Measurements from ENCODE around the gene PARVB.

The PARVB gene, protein sequence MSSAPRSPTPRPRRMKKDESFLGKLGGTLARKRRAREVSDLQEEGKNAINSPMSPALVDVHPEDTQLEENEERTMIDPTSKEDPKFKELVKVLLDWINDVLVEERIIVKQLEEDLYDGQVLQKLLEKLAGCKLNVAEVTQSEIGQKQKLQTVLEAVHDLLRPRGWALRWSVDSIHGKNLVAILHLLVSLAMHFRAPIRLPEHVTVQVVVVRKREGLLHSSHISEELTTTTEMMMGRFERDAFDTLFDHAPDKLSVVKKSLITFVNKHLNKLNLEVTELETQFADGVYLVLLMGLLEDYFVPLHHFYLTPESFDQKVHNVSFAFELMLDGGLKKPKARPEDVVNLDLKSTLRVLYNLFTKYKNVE

GRCh38 chr22:44024288-44024921 is at the start of gene PARVB:
Gene PARVB (plus strand): TSS chr22:44024302. CDS start chr22:44024340, 38 bp downstream.
- H3K27me3 ChIP-seq (ENCODE audit: insufficient read depth, low read length): no peaks in the 10 kb centered on the region
- peak within 1 kb of the TSS; percentile 86 for H3K27ac ChIP-seq (ENCODE audit: low read depth, low read length, poor library complexity, severe bottlenecking)
- H3K4me3 ChIP-seq (ENCODE audit: low read depth, low read length, poor library complexity, severe bottlenecking): peak within 1 kb of the TSS; percentile 64
- TF ChIP-seq, protein P1, sequence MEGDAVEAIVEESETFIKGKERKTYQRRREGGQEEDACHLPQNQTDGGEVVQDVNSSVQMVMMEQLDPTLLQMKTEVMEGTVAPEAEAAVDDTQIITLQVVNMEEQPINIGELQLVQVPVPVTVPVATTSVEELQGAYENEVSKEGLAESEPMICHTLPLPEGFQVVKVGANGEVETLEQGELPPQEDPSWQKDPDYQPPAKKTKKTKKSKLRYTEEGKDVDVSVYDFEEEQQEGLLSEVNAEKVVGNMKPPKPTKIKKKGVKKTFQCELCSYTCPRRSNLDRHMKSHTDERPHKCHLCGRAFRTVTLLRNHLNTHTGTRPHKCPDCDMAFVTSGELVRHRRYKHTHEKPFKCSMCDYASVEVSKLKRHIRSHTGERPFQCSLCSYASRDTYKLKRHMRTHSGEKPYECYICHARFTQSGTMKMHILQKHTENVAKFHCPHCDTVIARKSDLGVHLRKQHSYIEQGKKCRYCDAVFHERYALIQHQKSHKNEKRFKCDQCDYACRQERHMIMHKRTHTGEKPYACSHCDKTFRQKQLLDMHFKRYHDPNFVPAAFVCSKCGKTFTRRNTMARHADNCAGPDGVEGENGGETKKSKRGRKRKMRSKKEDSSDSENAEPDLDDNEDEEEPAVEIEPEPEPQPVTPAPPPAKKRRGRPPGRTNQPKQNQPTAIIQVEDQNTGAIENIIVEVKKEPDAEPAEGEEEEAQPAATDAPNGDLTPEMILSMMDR (IDR thresholded peaks at IDR 0.05; ENCODE audit: low read length): no peak
- TF ChIP-seq EZH2 (IDR thresholded peaks at IDR 0.05; ENCODE audit: borderline replicate concordance, low read length): no peak
- H3K36me3 ChIP-seq (ENCODE audit: insufficient read depth, low read length): no peaks in the 10 kb centered on the region
- no peaks in the 10 kb centered on the region for H3F3A ChIP-seq (ENCODE audit: insufficient read depth, low read length)
- peaks cover 62% of the 10 kb centered on the region for H3K4me1 ChIP-seq (ENCODE audit: insufficient read depth, low read length, severe bottlenecking)
- H3K9me2 ChIP-seq (ENCODE audit: low read depth, low read length): no peaks in the 10 kb centered on the region
- peak within 1 kb of the TSS; percentile 73 for H3K4me2 ChIP-seq (ENCODE audit: low read length)
- H4K20me1 ChIP-seq (ENCODE audit: insufficient read depth, low read length): no peaks in the 10 kb centered on the region
- H2AFZ ChIP-seq (ENCODE audit: low read length): no peak within 1 kb of the TSS
- peak within 1 kb of the TSS; percentile 84 for H3K9ac ChIP-seq (ENCODE audit: low read length)
- peaks cover 19% of the 10 kb centered on the region for H3K79me2 ChIP-seq (ENCODE audit: insufficient read depth, low read length)
- no peaks in the 10 kb centered on the region for H3K9me3 ChIP-seq (ENCODE audit: low read length)

DNA sequence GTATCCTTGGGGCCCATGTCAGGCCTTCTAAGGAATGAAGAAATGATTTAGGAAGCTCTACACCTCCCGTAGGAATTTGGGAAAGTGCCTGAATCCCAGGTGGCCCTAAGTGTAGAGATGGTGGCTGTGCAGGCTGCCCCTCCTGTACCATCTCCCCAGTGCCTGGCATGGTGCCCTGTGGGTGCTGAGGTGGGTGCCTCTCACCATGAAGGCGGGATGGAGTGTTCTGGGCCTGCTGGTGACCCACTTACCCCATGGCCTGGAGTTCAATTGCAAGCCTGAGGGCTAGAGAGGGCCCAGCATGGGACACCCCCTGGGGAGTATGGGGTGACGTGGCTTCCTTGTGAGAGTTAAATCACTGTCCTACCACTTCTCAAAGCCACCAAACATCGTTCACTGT is 49.1 kb upstream of the PARVB start:
- no peak overlapping the region for H2AFZ ChIP-seq (ENCODE audit: low read length)
- TF ChIP-seq EZH2 (IDR thresholded peaks at IDR 0.05; ENCODE audit: borderline replicate concordance, low read length): no peak
- TF ChIP-seq, protein P1 (IDR thresholded peaks at IDR 0.05; ENCODE audit: low read length): no peak
- H3K9me2 ChIP-seq (ENCODE audit: low read depth, low read length): no peaks in the 10 kb centered on the region
- no peaks in the 10 kb centered on the region for H3K4me1 ChIP-seq (ENCODE audit: insufficient read depth, low read length, severe bottlenecking)
- no peak overlapping the region for H3K4me3 ChIP-seq (ENCODE audit: low read depth, low read length, poor library complexity, severe bottlenecking)
- no peak overlapping the region for H3K4me2 ChIP-seq (ENCODE audit: low read length)
- no peaks in the 10 kb centered on the region for H3K9me3 ChIP-seq (ENCODE audit: low read length)
- H4K20me1 ChIP-seq (ENCODE audit: insufficient read depth, low read length): no peaks in the 10 kb centered on the region
- peaks cover 93% of the 10 kb centered on the region for H3K36me3 ChIP-seq (ENCODE audit: insufficient read depth, low read length)
- H3K9ac ChIP-seq (ENCODE audit: low read length): no peak overlapping the region
- H3F3A ChIP-seq (ENCODE audit: insufficient read depth, low read length): no peaks in the 10 kb centered on the region
- no peaks in the 10 kb centered on the region for H3K79me2 ChIP-seq (ENCODE audit: insufficient read depth, low read length)
- no peaks in the 10 kb centered on the region for H3K27me3 ChIP-seq (ENCODE audit: insufficient read depth, low read length)
- H3K27ac ChIP-seq (ENCODE audit: low read depth, low read length, poor library complexity, severe bottlenecking): no peak overlapping the region

DNA sequence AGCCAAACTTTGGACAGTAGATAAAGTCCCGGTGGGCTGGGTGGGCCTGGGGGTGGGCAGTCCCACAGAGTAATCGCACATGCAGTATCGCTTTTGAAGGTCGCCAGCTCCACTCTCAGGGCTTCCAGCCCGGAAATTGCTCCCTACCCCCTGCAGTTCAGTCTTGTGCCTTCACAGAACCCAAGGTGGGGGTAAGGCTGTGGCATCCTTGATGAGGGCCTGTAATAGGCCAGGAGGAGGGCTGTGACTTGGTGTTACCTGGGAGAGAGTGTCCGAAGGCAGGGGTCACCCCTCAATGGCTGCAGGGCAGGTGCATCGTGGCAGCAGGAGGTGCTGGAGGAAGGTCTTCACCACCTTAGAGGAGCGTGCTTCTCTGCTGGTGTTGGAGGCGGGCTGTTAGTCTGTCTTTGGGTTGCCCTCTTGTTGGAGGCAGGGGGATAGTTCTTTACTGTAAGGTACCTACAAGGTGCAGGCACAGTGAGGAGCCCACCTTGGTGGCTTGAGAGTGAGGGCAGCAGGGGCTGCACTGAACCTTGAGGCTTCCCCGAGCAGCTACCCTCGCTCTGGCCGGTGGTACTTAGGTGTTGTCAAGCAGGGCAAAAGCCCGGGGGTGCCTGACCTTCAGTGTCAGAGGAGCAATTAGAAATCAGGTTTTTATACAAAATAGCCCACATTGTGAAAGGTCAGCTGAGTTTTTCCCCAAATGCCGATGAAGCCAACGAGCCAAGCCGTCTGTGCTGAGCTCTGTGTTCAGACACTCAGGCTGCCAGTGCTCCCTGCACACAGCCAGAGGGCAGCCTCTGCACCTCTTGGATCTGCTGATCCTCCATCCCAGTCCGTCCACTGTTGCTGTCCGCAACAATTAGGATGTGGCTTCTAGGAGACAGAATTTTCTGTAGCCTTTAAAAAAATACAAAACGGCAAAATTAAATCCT is 47.0 kb upstream of the PARVB start:
- TF ChIP-seq, protein P1 (IDR thresholded peaks at IDR 0.05; ENCODE audit: low read length): no peak
- TF ChIP-seq EZH2 (IDR thresholded peaks at IDR 0.05; ENCODE audit: borderline replicate concordance, low read length): no peak

More for the DNA sequence above, 47.0 kb upstream of the PARVB start:
- Histone ChIP-seq H3K4me2 (ENCODE audit: low read length) (no peak overlapping the region), H4K20me1 (ENCODE audit: insufficient read depth, low read length) (no peaks in the 10 kb centered on the region), H3K27me3 (ENCODE audit: insufficient read depth, low read length) (no peaks in the 10 kb centered on the region), H3K79me2 (ENCODE audit: insufficient read depth, low read length) (no peaks in the 10 kb centered on the region), H3K4me1 (ENCODE audit: insufficient read depth, low read length, severe bottlenecking) (no peaks in the 10 kb centered on the region), H3K4me3 (ENCODE audit: low read depth, low read length, poor library complexity, severe bottlenecking) (no peak overlapping the region), H3K27ac (ENCODE audit: low read depth, low read length, poor library complexity, severe bottlenecking) (no peak overlapping the region), H3K9me2 (ENCODE audit: low read depth, low read length) (no peaks in the 10 kb centered on the region), H2AFZ (ENCODE audit: low read length) (no peak overlapping the region), H3F3A (ENCODE audit: insufficient read depth, low read length) (no peaks in the 10 kb centered on the region), H3K9me3 (ENCODE audit: low read length) (no peaks in the 10 kb centered on the region), H3K36me3 (ENCODE audit: insufficient read depth, low read length) (peaks cover 93% of the 10 kb centered on the region), H3K9ac (ENCODE audit: low read length) (no peak overlapping the region)

Measured in OCI-LY1 (cell line).